NCI-H146 treated with DMSO at 0.1 percent for 48 hours (cell line): ENCODE measurements around the gene SEPTIN3.

ENCODE experiments used
- DNase-seq: peaks from one replicate; lab custom pipeline; 2025; ENCODE audit not compliant: unreplicated experiment; lab: John Stamatoyannopoulos, UW

SEPTIN3 gene

GRCh38 chr22:41974691-41975290, 5.5 kb downstream of the SEPTIN3 start:
- DNase-seq: no peak

- no peak for DNase-seq
Observed at GRCh38 chr22:41975299-41976069, 6.2 kb downstream of the SEPTIN3 start.

GRCh38 chr22:41976070-41976901, 7.0 kb downstream of the SEPTIN3 start:
- DNase-seq: no peak

DNA sequence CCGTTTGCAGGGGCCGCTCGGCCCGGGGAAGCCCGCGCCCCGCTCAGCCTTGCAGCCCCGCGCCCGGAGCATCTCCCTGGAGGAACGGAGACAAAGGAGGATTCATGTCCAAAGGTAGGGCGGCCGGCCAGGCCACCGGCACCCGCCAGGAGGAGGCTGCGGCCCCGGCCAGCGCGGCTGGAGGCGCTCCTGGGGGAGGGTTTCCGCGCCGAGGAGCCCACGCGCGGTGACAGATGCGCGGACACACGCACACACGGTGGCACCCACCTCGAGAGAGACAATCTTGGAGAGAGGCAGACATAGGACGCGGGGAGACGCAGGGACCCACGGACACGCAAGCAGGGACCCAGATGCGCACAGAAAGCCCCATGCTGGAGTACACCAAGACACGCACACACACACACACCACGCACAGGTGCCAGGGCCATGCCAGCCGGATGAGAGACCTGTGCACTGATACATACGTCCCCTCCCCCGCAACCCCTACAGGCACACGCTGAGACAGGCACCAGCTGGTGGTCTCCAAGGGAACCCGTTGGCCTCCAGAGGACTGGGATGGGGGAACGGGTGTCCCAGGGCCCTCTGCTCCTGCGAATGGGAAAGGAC, 7.8 kb downstream of the SEPTIN3 start:
- peak; percentile 2 for DNase-seq

- no peak for DNase-seq
Observed at GRCh38 chr22:41978732-41979131, 9.5 kb downstream of the SEPTIN3 start.

DNA sequence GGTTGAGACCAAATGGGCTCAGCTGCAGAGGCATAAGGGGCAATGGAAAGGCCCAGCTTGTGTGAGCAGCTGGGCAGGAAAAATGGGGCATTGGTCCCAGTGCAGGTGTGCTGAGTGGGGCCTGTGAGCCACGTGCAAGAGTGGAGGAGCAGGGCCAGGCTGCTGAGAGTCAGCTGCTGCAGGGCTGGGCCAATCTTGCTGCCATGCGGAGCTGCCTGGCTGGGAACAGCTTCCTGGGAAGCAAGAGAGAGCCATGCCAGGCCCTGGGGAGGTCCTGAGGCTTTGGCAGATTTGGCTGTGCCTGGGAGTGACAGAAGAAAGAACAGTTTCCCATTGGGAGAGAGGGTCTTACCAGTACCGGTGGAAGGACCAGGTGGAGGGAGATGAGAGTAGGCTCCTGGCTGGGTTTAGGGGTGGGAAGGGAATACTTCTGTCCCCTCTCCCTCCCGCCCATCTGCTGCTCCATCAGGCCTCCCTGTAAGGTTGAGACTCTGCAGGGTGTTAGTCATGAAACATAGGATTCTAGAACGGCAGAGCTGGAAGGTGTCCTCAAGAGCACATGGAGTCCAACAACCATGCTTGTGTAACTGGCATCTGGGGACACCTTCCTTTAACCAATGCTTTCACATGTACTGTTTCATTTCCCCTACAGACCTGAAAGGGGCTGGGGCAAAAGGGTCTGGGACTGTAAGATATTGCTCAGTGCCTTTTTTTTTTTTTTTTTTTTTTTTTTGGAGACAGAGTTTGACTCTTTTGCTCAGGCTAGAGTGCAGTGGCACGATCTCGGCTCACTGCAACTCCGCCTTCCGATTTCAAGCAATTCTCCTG, 10.4 kb downstream of the SEPTIN3 start:
- DNase-seq: no peak

DNA sequence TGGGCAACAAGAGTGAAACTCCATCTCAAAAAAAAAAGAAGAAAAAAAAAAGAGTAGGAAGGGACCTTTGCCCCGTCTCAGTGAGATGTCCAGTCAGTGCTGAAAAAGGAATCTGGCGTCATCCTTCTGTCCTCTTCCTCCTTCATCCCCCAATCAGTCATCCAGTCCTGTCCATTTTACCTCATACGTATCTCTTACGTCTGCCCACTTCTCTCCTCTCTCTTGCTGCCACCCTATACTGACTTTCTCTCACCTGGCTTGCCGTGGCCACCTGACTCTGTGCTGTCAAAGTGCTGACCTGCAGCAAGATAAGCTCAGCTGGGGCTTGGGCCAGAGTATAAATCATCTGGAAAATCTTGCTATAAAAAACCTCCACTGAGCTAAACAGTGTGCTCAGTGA, 13.6 kb downstream of the SEPTIN3 start:
- DNase-seq: no peak

- DNase-seq: no peak
Observed at GRCh38 chr22:41983513-41984405, 14.5 kb downstream of the SEPTIN3 start.

DNA sequence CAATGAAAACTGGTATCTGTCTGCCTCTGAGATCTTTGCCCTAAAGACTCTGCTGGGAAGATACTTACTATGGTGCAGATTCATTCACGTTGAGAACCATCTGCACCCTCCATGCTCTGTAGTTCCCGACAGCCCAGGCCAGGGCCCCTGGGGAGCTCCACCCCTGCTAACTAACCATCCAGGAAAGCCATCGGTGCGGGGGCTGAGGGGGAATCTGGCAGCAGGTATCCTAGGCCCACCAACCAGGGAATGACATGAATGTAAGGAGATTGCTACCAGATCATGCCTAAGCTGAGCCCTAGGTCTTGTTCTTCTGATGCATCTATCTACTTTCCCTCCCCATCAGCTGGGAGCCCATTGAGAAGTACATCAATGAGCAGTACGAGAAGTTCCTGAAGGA, 18.0 kb downstream of the SEPTIN3 start:
- DNase-seq: no peak

DNA sequence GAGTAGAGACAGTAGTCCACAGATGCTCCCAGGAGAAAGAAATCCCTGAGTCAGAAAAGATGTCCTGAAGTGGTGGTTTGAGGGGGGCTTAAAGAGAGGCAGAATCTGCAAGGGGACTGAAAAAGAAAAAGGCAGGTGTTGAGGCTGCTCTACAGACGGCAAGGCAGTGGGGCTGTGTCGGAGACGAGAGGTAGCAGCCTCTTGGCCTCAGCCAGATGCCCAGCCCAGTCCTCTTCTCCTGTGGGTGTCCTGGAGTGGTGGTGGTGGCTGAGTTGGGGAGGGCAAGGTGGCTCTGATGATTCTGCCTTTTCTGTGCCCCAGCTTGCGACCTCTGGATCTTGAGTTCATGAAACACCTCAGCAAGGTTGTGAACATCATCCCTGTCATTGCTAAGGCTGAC, 20.0 kb downstream of the SEPTIN3 start:
- no peak for DNase-seq

- no peak for DNase-seq
Observed at GRCh38 chr22:41991111-41991510, 21.9 kb downstream of the SEPTIN3 start.

DNA sequence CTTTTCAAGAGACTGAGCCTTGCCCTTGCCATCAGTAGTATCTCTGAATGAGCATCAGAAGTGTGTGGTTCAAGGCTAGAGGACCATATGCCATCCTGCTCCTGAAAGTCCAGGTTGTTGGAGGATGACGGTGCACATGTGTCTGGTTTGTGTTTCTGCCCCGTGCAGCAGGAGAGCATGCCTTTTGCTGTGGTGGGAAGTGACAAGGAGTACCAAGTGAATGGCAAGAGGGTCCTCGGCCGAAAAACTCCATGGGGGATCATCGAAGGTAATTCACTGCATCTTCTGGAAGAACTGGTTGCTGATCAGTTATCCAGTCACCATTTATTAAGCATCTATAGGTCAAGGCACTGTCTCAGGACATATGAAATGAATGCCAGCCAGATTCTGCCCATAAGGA, 23.3 kb downstream of the SEPTIN3 start:
- DNase-seq: no peak

DNA sequence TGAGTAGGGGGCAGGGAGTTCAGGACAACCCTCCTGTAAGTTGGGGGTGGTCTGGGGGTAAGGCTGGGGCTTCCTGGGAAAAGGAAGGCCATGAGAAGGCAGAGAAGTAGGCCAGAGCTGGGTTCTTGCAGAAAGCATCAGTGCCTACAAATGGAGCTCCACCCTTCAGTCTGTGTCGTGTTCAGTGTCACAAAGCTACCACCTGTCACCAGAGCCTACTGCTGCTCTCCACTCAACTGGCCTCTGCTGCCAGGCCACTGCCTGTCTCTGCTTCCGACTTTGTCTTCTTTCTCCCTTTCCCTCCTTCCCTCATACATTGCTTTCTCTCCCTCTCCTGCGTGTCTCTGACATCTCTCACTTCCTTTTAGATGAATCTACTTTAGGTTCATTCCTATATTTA, 26.0 kb downstream of the SEPTIN3 start:
- DNase-seq: no peak

DNA sequence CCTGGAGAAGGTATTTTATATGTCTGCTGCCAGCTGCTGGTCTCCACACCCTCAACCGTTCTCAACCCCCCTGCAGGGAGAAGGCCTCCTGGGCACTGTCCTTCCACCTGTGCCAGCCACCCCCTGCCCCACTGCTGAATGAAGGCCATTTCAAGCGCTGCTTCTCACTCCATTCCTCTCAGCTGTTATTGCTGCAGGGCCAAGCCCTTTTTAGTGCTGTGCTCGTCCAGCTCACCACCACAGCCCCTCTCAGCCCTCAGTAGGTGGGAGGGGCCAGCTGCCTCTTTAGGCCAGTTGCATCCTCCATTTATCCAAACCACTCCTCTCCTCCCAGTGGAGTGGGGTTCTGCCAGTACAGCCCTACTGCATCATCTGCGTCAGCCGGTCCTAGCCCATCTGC, 27.6 kb downstream of the SEPTIN3 start:
- no peak for DNase-seq

DNA sequence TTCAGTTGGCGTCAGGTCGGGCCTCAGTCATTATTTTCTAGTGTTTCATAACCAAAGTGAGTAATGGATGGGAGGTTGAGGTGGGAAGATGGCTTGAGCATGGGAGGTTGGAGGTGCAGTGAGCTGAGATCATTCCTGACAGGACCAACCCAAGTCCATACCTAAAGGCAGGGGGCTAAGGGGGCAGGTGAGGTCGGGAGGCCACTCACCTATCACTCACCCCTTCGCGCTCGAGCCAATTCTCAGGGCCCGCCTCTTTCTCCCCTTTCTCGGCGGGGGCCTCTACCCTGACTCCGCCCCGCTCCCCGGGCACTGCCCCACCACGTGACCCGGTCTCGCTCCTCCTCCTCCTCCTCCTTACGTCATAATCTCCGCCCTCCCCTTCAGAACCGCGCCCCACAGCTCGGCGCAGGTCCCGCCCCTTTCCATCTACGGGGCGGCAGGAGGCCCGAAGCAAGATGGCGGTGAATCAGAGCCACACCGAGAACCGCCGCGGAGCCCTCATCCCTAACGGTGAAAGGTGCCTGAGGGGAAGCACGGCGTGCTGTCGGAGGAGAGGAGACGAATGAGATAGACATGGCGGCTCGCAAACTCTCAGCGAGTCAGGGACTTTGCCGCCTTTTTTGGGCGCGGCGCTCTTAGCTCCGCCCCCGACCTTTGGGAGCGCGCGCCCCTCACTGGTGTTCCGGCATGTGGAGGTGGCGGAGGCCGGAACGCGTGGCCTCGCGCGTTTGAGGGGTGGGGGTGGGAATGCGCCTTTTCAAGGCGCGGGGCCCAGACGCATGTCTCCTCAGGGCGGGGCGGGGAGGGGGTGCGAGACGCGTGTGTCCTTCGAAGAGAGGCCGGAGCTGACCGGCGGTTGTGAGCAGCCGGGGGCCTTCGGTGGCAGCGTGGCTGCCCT, 29.4 kb downstream of the SEPTIN3 start, which contains the start of gene WBP2NL:
Gene WBP2NL (plus strand): TSS at position 428 of the 901 bp plus-strand sequence. CDS start 31 bp downstream, at position 459.
- DNase-seq: peak; percentile 45

- DNase-seq: no peak
Observed at GRCh38 chr22:42000466-42000865, 31.2 kb downstream of the SEPTIN3 start.

DNA sequence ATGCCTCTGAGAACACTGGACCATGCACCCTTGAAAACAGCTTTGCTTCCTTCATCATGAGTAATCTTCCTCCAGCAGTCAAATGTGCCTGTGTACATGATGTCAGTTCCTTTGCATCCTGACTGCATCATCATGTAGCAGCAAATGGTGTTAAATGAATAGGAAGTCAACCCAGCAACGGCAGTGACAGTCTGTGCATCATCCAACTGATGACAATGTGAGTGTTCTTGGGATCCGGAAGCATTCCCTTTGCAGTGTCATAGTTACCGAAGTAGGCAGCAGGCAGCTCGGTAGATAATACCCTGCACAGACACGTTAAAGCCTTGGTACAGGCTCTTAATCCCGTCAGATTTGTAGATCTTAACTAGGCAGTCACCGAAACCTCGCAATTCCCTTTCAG, 31.9 kb downstream of the SEPTIN3 start:
- DNase-seq: no peak

GRCh38 chr22:42001706-42002105, 32.5 kb downstream of the SEPTIN3 start:
- DNase-seq: no peak
